ENCODE measurements around the gene HSPE1.
"Not testable (repeated sequence)": the region's sequence is repeated elsewhere in the genome, so short reads cannot be mapped to it uniquely, and the experiment has no call there.

HSPE1 gene

DNA sequence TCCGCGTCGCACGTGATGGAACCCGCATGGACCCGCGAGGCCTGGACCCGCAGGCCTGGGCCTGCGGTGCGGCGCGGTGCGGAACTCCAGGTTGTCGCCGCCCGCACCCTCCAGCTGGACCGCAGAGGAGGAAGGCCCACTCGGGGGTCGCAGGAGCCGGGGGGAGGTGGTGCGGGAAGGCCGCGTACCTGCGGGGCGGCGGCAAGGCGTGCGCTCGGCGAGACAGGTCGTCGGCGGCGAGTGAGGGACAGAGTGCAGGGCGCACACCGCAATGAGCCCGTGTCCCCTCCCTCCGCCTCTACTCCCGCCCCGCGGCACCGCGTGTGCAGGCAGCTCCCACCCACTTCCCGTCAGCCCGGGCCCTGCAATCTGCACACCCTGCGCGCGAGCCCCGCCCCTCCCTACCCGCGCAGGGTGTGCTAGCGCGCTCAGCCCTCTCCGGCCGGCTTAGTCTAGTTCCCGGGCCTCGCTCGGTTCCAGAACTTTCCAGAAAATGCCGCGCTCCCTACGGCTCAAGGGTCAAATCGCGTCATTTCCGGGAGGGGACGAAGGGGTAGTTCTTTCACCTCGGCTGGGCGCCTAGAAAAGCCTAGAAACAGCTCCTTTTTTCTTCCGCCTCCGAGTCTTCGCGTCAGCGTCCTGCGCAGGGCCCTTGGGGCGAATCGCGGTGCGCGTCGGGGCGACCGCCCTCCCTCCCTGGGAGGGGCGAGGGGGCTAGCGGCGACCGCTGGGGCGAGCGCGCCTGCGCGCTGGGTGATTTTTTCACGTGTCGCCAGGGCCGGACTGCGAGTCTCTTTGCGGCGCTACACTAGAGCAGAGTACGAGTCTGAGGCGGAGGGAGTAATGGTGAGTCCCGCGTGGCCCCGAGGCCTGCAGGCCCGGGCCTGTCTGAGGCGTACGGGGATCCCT is at the start of gene HSPE1, which contains the start of gene HSPD1:
Gene HSPE1 (plus strand): TSS at position 786 of the 909 bp plus-strand sequence. CDS start 58 bp downstream, at position 844.
Gene HSPD1 (minus strand): TSS at position 247 of the 909 bp plus-strand sequence. CDS start 992 bp downstream, outside the sequence.
- DNase-seq = peak; percentile 99

- no peak for DNase-seq
Measured at GRCh38 chr2:197450465-197450864, 49.7 kb upstream of the HSPE1 start.

- not testable (repeated sequence) for DNase-seq
Measured at GRCh38 chr2:197450935-197451358, 49.2 kb upstream of the HSPE1 start.

- DNase-seq = no peak
Measured at GRCh38 chr2:197452754-197453122, 47.4 kb upstream of the HSPE1 start.

DNA sequence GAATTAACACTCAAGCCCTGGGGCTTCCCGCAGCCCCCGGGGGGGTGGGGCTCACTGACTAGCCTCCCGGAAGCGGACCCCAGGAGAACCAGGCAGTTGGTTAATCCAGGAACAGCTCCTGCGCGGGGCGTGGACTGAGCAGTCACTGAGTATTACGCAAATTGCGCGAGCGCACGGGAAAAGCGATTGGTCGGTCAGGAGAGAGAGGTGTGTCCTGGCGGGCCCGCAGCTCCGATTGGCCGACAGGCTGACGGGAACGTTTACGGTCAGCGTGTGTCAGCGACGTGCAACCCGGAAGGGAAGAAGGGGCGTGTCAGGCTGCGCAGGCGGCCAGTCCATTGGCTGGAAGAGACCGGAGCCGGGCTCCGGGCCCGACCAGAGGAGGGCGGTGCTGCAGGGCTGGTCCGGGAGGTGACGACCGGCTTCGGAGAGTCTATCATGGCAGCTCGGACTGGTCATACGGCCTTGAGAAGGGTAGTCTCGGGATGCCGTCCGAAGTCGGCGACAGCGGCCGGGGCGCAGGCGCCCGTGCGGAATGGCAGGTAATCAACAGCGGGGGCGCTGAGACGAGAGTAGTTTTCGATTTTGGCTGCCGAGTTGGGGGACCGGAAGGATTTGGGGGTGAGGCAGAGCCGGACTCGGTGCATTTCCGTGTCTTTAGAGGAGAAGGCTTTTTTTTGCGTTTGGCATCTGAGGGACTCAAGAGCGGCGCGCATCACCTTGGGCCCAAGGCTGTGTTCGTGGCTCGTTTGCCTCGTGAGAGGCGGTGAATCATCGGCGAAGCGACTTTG is 46.9 kb upstream of the HSPE1 start, which contains the start of gene COQ10B:
Gene COQ10B (plus strand): TSS at position 430 of the 791 bp plus-strand sequence. CDS start 9 bp downstream, at position 439.
- DNase-seq = peak; percentile 99

DNA sequence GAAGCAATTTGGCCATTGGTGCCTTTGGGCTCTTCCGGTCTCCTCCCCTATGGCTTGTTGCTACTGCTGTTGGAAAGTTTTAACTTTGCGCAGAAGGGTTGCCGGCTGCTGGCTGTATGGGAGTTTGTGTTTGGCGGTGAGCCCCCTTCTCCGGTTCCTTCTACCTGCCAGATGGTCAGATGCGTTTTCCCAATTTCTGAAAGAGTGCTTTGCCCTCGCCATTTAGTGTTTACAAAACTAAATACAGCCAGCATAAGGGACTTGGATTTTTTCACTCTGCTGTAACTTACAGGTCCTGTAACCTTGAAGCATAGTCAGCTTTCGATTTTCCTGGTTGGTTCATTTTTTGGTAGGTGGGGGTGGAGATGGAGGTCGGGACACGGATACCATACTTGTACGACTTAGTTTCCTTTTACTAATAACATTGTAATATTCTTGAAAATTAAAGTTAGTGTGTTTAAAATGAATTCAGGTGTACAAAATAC is 46.2 kb upstream of the HSPE1 start:
- no peak for DNase-seq

DNA sequence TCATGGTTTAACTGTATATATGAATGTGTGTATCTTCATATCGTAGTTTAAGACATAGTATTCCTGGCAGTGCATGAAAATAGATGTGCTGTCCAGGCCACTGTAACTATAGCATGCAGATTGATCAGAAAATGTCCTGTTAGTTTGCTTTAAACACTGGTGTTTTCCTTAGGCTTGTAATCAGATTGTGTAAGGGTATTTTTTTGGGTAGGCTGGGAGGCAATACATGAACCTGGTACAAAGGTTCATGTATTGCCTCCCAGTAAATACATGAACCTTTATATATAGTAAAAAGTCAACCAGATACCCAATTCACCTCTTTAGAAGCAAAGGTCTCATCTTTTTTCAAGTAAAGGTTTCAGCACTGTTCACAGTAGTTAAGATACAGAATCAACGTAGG is 45.3 kb upstream of the HSPE1 start:
- DNase-seq = no peak

DNA sequence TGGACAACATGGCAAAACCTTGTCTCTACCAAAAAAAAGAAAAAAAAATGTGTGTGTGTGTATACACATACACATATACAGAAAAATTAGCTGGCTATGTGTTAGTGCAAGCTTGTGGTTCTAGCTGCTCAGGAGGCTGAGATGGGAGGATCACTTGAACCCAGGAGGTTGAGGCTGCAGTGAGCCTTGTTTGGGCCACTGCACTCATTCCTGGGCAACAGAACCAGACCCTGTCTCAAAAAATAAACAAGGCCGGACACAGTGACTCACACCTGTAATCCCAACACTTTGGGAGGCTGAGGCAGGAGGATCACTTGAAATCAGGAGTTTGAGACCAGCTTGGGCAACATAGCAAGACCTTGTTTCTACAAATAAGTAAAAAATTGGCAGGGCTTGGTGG is 44.8 kb upstream of the HSPE1 start:
- no peak for DNase-seq

GRCh38 chr2:197460649-197461048 is 39.5 kb upstream of the HSPE1 start:
- DNase-seq = no peak

DNA sequence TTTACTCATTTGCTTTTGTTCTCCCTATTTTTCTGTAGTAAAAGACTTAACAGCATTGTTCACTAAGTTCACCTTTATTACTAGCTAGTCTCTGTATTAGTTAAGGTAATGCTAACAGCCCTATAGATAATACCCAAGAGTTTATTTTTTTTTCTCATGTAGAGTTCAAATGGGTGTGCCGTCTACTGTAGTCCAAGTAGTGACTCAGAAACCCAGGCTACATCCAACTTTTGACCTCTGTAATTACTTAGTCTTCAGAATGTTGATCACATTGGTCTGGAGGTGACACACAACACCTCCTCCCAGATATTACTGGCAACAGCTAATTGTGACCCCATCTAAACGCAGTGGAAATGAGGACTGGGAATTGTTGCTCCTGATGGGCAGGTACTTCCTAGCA is 39.1 kb upstream of the HSPE1 start:
- DNase-seq = no peak

- no peak for DNase-seq
Measured at GRCh38 chr2:197464175-197464574, 36.0 kb upstream of the HSPE1 start.

DNA sequence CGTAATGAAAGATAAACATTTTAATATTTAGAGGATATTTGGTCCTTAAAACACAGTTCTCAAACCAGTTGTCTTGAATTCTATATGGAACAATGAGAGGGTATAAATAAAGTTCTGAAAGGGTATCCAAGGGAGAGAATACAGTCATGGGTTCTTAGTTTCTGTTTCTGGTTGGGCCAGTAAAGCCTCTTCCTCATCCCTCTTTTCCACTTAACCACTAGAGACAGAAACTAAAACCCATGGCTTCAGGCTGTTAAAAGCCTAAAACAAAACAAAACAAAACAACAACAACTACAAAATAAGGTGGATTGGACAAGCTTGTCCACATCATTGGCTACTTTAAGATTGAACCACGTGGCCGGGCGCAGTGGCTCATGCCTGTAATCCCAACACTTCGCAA is 28.0 kb upstream of the HSPE1 start:
- DNase-seq = no peak

DNA sequence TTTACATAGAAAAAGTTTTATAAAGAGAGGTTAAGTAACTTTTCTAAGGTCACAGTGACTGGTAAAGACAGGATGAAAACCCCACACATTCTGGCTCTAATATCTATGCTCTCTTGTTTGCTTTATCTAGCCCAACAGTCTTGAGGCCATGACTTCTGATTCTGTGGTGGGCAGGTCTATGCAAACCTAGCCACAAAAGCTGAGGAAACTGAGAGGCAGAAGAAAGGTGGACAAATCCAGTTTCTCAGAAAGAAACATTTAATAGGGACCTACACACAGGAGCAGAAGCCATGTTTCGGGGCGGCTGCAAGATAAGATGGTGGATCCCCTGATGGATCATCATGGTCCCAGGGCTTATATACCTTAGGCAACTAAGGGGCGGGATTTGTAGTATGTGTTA is 22.4 kb upstream of the HSPE1 start:
- no peak for DNase-seq

- no peak for DNase-seq
Measured at GRCh38 chr2:197480165-197481036, 19.8 kb upstream of the HSPE1 start.

GRCh38 chr2:197484248-197484647 is 15.9 kb upstream of the HSPE1 start:
- DNase-seq = not testable (repeated sequence)

GRCh38 chr2:197486175-197486574 is 14.0 kb upstream of the HSPE1 start:
- DNase-seq = no peak

DNA sequence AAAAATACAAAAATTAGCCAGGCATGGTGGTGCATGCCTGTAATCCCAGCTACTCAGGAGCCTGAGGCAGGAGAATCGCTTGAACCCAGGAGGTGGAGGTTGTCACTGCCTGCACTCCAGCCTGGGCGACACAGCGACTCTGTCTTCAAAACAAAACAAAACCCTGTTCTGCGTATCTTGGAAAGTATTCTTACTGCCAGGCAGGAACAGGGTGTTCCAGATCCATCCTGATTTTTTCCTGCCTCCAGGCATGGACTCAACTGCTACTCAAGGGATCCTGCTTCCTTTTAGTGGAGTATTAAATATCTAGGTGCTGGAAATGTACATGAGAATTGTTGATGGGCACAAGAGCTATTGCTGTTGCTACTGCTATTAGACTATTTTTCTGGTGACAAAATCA is 12.8 kb upstream of the HSPE1 start:
- no peak for DNase-seq

GRCh38 chr2:197495433-197496134 is 4.6 kb upstream of the HSPE1 start:
- DNase-seq = no peak

DNA sequence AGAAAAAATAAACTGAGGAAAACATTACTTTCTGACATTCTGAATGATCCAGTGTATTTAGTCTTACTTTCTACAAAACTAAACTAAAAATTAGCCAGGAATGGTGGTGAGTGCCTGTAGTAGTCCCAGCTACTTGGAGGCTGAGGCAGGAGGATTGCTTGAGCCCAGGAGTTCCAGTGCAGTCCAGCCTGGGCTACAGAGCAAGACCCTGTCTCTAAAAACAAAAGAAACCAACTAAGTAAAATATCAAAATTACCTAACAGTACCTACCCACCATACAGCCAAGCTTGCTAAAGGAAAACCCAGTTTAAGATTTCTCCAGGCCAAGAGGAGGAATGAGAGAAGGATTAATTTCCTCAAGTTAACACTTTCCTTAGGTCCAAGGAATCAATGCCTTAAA is 3.5 kb upstream of the HSPE1 start:
- no peak for DNase-seq

GRCh38 chr2:197497326-197497725 is 2.9 kb upstream of the HSPE1 start:
- DNase-seq = no peak

DNA sequence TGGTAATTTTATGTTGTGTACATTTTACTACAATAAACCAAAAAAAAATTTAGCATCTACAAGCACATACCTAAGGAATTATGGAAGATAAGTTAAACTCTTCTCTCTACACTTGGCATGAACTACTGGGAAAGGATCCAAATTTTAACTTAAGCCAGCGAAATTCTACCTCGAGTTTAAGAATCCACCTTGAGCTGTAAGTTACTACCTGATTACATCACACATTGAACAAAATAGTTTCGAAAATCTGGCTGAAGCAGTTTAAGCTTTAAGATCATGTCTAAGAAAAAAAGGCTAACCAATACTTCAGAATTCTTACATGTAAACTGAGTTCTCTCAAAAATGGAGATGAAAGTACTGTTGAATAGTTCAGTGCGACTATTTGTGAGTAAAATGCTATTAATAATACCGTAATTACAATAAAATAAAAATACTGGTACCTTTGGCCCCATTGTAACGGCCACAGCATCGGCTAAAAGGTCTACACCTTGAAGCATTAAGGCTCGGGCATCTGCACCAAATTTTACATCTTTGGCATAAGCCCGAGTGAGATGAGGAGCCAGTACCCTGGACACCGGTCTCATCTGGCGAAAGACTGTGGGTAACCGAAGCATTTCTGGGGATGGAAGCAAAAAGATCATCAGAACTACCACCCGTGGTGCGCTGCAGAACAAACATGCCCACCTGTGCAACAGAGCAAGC is 1.8 kb upstream of the HSPE1 start:
- no peak for DNase-seq

Measured in CD4-positive, alpha-beta T cell treated with Interleukin-4 for 4 hours (primary cell).